Hepatic stellate cell (primary cell): ENCODE measurements around the gene CARD8.

Experiments
- DNase-seq: peaks from one replicate; pipeline ENCODE4 v3.0.0; 2011; ENCODE audit warnings: low spot score

CARD8 gene

DNA sequence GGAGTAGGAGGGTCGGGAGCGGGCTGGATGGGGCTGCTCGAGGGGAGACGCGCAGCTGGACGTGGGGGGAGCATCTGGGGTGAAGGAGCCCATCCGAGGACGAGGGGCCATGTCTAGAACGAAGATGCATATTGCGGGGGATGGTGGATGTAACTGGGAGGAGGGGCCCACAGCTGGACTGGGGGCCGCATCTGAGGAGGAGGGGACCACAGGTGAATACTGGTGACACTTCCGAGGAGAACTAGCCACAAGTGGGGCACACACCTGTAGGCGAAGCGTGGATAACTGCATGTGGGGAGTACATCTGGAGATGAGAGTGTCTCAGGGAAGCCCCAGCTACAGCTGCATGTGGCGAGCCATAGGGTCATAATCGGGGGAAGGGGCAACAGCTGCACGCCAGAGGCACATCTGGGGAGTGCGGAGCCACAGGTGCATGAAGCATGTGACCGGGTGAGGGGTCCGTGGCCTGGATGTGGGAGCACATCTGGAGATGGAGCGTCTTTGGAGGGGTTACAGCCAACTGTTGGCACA, 84.8 kb downstream of the CARD8 start:
- peak; percentile 13 for DNase-seq

DNA sequence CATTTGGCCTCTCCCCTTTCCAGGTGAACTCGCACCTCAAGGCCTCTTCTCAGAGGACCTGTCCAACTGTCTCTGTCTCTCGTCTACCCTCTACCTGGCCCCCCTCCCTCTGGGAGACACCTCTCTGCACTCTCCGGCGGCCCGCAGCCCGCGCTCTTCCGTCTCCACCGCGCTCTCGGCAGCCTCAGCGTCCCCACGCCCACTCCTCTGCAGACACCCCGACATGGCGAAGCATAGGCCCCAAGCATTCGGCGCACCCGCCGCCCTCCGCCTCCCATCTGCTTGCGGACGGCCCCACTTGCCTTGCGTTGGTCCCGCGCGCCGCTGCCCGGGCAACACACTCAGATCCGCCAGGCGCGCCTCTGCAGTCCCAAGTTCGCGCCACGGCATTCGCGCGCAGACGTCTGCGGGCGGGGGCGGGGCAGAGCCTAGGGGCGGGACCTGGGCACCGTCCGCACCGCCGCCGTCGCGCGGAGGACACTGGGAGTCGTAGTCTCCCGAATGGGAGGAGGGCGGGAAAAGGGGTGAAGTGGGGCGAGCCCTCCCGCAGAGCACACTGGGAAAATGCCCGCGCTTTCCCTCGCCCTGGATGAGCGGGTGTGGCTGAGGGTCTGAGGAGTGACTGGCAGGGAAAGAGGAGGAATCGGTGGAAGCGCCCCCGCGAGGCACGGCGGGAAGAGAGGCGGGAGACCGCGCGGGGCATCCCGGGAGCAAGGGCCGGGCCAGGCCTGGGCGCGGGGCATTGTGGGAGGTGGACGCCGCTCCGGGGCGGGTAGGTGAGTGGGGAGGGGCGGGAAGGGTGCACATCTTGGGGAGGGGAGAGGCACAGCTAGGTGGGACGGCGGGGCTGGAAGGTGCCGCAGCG, 85.5 kb downstream of the CARD8 start, which contains the start of the genes LIG1 and ZSWIM9:
Gene LIG1, minus strand, starts transcription at position 406 of the 865 bp plus-strand sequence. CDS start 4,778 bp downstream, outside the sequence.
Gene ZSWIM9, plus strand, starts transcription at position 742 of the 865 bp plus-strand sequence. CDS start 1,123 bp downstream, outside the sequence.
- peak; percentile 98 for DNase-seq

- peak; percentile 82 for DNase-seq
These were observed 86.2 kb downstream of the CARD8 start for GRCh38 chr19:48169578-48169938.

DNA sequence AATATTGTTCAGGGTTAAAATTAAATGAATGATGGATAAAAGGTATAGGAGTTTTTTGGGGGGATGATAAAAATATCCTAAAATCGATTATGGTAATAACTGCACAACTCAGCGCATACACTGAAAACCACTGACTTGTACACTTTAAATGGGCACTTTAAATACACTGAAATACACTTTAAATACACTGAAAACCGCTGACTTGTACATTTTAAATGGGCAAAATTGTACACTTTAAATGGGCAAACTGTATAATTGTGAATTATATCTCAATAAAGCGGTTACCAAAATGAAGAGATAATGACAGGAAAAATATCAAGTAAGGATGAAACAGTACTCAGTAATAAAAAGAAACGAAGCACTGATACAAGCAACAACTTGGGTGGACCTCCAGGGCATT, 87.0 kb downstream of the CARD8 start:
- no peak for DNase-seq

GRCh38 chr19:48158210-48158790, 97.4 kb downstream of the CARD8 start:
- no peak for DNase-seq
